HG03066 (cell line): ENCODE results near the gene LSM7.

Source experiments
- ATAC-seq: cut with Tn5 transposase; IDR thresholded peaks from one replicate; pipeline ENCODE4 v1.9.1; 2021; ENCODE audit warnings: low read depth; ENCODE audit not compliant: unreplicated experiment

The LSM7 gene

DNA sequence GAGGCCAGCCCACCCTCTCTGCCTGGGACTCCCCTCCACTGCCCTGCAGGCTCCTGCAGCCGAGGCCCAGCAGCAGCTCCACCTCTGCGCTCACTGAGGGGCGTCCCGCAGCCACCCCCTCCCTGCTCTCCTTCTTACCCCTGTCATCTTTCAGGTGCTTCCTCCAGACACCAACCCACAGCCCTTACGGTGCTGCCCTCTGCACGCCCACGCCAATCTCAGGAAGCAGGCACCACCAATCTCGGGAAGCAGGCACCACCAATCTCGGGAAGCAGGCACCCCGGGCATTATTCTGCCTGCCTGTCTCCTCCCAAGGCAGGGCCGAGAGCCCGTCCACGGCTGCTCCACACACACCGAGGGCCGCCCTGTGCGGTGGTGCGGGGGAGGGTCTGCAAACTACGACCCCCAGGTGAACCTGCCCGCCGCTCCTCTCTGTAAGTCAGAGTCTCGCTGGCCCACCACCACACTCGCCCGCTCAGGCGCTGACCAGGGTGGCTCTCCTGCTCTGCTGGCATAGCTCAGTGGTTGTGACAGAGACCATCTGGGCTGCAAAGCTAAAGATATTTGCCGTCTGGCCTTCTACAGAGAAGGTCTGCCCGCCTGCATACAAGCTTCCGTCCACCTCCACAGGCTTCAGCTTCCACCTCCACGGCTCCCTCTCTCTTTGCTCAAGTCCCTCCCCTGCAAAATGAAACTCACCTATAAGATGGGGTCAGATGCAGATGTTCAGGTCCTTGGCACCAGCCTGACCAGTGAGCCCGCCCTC lies 2.9 kb downstream of the LSM7 start:
- ATAC-seq = no peak

DNA sequence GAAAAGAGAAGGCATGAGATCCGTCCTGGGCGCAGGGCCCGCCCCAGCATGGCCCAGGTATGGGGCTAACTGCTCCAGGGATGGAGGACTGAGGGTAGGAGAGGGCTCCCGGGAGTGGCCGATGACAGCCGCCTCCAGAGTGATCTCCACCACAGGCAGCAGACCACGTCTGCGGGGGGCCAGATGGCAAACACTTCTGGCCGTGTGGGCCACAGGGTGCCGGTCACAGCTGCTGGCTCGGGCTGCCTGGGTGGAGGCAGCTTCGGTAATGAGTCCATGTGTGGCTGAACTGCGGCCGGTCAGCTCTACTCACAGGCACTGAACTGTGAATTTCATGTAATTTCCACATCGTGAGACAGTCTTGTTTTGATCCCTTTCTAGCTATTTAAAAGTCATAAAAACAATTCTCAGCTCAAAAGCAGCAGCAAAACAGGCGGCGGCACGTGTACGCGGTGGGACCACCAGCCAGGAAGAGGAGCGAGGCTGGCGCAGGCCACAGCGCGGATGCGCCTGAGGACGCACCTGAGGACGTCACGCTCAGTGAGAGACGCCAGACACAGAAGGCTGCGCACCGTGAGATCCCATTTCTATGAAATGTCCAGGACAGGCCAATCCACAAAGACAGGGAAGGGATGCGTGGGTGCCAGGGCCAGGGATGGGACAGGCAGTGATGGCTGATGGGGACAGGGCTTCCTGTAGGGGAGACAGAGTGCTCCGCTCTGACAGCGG lies 4.0 kb downstream of the LSM7 start:
- no peak for ATAC-seq

- no peak for ATAC-seq
Observed at GRCh38 chr19:2323707-2324106, 4.7 kb downstream of the LSM7 start.

DNA sequence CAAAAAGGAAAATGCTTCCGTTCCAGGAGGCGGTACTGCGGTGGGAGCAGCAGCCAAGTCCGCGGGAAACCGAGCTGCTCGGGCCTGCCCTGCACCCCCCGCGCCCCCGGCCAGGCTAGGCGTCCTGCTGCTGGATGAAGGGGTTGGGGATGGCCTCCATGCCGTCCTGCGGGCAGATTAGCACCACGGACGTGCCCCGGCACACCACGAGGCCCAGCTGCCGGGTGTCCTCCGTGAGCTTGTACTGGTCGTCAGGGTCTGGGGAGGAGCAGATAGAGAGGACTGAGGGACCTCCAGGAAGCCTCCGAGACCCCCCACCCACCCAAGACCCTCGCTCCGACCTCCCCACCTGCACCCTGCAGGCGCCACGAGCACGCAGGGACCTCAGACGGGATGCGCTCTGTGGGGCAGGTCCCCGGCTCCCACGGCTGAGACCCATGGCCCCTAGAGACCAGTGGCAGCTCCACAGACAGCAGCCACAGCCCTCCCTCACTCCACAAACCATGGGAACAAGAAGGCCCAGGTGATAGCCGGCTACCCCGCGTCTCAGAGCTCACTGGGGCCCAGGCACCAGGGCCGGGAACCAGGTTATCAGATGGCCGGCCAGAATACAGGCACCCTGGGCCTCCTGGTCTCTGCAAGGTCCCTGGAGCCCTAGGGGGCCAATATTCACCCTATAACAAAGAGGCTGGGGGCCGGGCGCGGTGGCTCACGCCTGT lies 6.7 kb downstream of the LSM7 start:
- ATAC-seq = no peak

DNA sequence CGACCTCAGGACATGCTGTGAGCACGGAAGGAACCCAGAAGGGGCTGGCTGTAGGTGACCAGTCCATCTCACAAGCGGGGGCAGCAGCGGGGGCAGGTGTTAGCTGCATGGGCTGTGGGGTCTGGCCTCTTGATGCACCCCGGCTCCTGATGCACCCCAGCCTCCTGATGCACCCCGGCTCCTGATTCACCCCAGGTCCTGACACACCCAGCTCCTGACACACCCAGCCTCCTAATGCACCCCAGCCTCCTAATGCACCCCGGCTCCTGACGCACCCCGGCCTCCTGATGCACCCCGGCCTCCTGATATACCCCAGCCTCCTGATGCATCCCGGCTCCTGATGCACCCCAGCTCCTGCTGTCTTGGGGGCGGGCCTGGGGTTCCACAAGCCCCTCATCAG lies 7.4 kb downstream of the LSM7 start:
- no peak for ATAC-seq

DNA sequence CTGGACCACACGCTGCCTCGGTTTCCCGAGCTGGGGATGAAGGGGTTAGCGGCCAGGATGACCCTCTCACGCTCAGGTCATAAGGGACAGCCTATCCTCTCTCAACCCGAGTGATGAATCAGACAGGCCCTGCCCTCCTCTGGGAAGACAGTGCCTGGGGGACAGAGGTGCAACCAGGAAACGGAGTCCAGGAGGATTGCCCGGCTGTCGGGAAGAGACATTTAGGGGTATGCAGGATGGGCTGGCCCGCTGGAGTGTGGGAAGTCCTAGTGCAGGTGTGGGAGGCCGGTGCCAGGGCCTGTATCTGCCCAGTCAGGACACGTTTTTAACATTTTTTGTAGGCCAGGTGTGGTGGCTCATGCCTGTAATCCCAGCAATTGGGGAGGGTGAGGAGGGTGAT lies 8.3 kb downstream of the LSM7 start:
- ATAC-seq = no peak

DNA sequence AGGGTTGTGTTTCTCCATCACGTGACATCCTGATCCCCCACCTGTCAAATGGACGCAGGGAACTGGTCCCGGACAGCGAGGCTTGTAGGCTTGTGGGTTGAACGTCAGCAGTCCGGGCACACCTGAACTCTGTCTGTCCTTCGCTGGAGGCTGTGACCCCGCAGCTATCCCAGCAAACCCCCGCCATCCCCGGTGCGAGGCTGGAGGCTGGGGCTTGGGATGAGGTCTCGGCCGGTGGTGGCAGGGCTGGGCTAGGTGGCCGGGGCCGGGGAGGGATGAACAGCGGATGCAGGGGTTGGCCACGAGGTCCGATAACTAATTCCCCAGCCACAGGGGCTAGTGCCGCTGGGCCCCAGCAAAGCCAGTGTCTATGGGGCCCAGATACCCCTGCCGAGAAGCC lies 8.8 kb downstream of the LSM7 start:
- ATAC-seq = no peak

DNA sequence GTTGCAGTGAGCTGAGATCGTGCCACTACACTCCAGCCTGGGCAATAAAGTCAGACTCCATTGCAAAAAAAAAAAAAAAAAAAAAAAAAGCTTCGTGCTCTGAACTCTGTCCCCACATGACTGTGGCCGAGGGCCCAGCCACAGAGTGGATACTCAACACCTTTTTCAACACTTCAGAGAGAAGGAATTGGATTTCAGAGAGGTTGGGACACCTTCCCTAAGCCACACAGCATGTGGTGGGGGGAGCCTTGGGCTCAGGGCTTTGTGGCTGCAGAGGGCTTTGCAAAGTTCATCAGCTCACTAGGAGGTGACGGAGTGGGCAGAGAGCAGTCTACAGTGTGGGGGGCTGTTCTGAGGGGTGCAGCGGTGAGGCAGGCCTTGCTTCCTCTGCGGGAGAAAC lies 9.5 kb downstream of the LSM7 start:
- ATAC-seq = no peak

- ATAC-seq = no peak
Observed at GRCh38 chr19:2317756-2318155, 10.6 kb downstream of the LSM7 start.

DNA sequence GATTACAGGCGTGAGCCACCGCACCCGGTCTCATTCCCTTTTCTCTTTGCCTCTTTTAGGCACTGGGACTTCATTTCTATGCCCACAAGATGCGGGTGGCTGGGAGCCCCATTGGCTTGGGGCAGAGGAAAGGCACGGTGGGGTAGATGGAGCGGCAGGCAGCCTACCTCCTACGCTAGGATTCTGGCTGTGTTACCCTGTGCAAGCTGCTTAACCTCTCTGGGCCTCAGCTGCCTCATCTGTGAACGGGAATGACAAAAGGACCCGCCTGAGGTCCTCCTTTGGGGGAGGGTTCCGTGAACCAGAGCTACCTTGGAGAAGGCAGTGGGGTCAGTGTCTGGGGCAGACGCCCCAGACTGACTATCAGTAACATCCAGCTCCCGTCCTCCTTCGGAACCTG lies 11.1 kb downstream of the LSM7 start:
- no peak for ATAC-seq

DNA sequence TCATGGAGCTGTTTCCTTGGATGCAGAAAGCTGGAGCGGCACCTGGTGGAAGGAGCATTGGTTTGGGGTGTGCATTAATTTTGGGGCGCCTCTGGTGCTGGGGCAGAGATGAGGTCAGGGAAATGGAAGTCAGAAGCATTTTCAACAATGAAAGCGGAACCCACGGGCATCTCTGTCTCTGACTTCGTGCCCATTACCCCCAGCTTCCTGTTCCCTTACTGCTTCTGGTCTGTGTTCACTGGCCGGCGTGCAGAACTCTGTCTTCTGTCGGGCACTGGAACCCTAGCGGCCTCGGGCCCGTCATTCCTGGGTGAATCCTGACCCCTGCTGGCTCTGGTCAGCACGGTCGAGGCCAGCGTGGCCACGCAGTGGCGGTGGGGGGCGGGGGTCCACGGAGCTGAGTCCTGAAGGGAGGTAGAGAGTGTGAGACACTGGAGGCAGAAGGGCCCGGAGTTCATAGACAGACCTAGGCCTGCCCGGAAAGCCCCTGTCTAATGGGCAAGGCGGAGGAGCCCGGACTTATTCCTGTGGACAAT lies 12.5 kb downstream of the LSM7 start:
- ATAC-seq = no peak

- ATAC-seq = no peak
Observed at GRCh38 chr19:2315121-2315817, 13.1 kb downstream of the LSM7 start.

DNA sequence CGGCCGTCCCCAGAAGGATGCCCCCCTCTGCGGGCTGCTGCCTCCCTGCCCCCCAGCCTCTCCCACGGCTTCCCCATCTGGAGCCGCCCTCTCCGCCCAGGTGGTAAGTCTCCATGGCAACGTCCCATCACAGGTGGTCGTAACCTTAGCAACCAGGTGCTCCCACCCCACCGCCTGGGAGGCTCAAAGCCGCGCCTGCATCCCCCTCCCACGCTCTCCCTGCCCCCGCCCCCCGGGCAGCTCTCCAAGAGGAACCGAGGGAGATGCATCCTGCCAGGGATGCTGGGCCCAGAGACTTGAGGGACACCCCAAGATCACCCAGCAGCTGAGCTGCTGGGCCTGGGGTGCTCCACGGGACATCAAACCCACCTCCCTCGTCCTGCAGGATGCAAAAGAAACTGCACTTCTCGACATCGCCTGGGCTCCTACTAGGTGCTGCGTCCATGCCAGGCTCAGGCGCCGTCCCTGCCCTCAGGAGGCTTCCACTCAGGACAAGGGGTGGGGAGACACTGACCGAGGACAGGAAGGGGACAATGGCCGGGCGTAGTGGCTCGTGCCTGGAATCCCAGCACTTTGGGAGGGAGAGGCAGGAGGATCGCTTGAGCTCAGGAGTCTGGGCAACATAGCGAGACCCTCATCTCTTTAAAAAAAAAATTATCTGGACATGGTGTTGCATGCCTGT lies 15.4 kb downstream of the LSM7 start:
- ATAC-seq = no peak

DNA sequence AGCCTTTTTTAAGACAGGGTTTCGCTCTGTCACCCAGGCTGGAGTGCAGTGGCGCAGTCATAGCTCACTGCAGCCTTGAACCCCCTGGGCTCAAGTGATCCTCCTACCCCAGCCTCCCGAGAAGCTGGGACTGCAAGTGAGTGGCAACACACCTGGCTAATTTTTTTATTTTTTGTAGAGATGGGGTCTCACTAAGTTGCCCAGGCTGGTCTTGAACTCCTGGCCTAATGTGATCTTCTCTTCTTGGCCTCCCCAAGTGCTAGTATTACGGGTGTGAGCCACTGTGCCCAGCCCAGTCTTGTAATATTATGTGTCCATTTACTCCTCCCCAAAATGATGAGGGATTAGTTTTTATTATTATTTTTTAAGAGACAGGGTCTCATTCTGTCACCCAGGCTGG lies 17.3 kb downstream of the LSM7 start:
- no peak for ATAC-seq

DNA sequence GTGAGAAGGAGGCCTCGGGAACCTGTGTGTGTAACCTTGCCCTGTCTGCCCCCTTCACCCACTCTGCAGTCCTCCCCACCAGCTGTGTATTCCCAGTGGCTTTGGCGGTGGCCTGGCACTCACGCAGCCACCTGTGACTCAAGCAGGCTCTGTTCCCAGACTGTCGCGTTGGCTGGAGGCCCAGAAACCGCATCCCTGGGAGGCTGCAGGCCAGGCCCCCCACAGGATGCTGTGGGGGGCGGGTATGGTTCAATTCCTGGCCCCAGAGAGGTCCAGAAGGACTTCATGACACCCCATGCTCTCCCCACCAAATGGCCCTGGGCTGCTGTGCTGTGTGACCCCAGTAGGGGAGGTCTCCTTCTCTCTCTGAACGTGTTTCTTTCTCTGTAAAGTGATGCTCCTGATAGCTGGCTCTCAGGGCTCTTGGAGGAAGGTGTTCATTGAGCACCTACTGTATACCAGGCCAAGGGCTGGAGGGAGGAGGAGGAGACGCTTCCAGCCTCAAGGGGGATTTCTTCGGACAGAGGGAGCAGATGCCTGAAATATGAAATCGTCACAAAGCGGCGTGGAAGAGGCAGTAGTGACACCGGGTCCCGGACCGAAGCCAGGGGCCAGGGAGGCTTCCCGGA lies 18.5 kb downstream of the LSM7 start:
- no peak for ATAC-seq

GRCh38 chr19:2308114-2308556 lies 20.3 kb downstream of the LSM7 start, which contains the start of gene LINGO3:
LINGO3 (minus strand) TSS chr19:2308154; CDS start chr19:2291776, 16,378 bp downstream.
- no peak for ATAC-seq

DNA sequence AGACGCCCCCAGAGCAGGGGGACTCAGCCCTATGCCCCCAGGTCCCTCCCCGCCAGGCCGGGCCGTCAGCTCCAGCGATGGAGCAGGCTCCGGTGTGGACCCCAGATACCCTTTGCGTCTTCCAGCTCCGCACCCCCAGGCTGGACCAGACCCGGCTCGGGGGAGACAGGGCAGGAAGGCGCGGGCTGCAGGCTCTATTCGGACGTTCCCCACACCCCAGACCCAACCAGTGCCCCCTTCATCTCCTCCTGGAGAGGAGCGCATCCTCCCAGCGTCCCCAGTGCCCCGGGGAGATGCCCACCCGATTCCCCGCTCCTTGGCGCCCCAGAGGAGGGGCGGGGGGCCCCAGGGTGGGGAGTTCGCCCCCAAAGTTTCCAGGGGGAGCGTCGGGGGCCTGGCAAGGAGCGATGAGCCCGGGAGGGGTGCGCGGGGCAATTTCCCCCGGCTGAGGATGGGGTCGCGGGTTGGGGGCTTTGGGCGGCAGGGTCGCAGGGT lies 20.8 kb downstream of the LSM7 start:
- ATAC-seq = no peak

- no peak for ATAC-seq
Observed at GRCh38 chr19:2306971-2307370, 21.4 kb downstream of the LSM7 start.

GRCh38 chr19:2306281-2306806 lies 22.0 kb downstream of the LSM7 start:
- no peak for ATAC-seq
